Putamen (tissue), 1 donor: Measurements from ENCODE around the gene AOAH.
"Not testable (repeated sequence)": the region's sequence is repeated elsewhere in the genome, so short reads cannot be mapped to it uniquely, and the experiment has no call there.

Source experiments
- DNase-seq: peaks from one replicate; pipeline ENCODE4 v3.0.0-alpha.2; 2016; ENCODE audit warnings: low spot score

The AOAH gene

DNA sequence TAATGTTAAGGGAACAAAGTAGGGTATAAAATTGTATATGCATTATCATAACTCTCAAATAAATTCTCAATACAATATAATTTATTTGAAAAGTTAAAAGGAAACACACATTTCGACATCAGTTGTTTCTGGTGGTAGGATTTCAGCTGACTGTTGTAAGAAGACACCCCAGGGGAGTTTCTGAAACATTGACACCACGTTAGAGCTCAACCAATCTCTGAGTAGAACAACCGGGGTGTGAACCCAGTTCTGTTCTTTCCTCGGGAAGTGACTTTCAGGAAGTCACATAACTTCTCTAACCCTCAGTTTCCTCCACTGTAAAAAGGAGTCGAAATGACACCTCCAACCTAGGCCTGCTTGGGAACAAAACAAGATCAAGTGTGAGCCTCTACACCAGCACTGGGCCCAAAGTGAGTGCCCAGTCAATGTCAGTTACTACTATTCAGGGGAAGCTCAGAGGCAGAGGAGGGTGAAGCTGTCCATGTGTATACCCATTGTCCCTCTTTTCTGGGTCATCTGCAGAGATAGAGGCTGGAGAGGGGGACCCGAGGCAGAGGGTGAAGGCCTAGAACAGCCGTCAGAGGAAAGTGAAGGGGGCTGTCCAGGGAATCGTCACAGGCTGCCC, 67.1 kb downstream of the AOAH start:
- DNase-seq, result no peak

DNA sequence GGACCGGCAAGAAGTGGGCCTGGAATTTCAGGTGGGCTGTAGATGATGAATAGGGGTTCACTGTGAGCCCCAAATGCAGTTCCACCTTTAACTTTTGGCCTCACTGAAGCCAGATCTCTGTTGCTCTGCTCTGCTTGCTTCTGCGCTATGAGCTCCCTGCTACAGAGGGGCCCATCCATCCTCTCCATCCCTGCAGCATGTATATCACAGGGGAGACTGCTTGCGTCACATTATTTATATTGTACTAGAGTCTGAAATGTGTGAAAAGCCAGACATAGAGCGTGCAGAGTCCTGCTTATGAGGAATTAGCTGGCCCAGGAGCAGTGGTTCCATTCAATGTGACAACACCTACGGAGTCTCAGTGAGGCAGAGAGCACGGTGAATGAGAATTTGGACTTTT, 69.9 kb downstream of the AOAH start:
- no peak for DNase-seq

DNA sequence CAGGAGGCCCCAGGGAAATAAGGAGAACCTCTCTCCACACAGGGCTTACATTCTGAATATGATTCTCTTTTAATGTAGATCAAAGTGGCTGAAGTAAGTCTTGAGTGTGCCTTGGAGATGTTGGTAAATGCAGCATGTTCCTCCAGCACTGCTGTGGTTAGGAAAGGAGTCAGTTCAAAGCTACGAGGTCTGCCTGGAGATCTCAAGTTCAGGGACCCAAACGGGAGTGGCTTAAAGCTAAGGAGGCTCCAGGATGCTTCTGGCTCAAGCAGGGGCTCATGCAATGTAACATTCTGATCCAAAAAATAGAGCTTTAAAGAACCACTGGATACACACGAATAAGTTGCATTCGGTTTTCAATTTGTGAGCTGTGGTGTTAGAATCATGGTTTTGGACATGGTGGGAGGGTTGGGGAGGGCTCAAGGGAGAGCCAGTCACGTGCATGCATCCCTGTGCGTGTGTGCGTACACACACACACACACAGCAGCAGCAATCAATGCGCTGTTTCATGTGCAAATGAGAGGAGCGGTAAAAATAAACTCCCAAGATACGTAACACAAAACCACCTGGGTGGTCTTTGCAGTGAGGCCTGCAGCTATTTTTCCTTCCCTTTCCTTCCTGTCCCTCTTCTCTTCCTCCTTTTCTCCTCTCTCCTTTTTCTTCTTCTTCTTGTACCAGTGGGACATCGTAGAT, 70.5 kb downstream of the AOAH start:
- no peak for DNase-seq

DNA sequence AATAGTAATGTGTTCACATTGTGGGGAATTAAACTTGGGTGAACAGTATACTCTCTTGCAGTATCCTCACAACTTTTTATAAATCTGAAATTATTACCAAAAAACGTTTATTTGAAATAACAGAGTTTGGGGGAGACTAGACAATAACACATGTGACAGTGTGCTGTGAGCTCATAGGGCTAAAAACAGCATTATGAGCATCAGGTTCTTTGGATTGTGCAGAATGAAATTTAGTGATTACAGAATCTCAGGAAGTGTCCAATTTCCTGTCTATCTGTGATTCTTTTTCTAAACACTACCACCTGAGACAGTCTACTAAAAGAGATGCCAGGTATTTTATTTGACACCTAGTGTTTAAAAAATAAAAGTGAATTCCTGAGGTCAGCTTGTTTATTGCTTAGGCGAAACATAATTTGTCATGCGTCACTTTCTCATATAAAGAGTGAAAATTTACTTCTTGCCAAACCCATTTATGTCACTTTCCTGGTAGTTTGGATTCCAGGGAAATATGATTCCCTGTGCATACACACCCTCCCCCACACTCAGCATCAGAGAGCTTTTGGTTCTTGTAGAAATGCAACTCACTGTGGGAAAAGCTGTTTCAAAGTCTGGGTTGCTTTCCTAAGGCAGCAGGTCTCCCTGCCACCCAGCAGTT, 71.2 kb downstream of the AOAH start:
- no peak for DNase-seq

DNA sequence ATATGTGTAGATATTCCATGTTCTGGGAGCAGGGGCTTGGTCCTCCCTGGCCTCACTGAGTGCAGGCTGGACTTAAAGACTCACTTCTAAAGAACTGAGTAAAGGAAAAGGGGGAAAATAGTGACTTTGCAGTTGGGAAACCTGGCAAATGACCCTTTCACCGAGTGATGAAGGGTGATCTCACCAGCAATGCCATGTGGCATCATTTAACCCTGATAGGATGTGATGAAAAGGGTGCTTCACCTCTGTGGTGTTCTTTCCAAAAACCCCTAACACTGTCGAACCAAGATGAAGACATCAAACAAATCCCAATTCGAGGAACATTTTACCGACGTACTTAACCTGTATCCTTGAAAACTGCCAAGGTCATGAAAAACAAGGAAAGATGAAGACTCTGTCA, 71.9 kb downstream of the AOAH start:
- DNase-seq, result no peak

DNA sequence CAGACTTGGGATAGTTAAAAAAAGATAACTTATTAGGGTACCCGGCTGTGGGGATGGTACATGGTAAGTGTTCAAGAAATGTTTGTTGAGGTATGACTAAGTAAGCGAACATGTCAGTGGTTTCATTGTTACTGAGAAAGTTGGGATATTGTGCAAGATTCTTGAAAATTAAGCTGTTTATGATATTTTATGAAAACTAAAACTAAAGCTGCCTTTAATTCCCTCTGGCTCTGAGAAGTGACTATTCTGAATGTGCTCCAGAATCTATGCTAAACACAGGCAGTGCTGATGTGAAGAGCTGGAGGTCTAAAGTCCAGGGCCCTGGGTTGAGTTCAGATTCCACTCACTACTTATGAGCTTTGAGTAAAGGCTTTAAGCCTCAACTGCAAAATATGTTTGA, 72.9 kb downstream of the AOAH start:
- no peak for DNase-seq

DNA sequence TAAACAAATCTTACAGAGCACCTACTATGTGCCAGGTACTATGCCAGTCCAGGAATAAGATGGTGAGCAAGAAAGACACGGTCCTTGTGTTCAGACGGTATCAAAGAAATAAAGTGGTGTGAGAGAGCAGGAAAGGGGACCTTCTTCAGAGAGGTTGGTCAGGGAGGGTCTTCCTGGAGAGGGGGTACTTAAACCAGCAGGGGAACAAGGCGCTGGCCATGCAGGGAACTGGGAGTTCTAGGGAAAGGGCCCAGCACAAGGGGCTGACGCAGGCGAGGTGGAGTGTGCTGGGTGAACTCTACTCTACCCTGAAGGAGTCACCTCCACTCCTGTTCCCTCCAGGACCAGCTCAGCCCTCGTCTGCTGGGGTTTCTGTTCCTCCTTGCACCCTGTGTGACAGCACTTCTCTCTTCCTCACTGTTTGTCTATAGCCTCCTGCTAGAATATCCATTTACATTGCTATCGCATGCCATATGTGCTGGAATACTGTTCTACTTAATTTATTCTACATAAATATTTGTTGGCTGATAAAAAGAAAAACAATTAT, 73.5 kb downstream of the AOAH start:
- DNase-seq, result no peak

DNA sequence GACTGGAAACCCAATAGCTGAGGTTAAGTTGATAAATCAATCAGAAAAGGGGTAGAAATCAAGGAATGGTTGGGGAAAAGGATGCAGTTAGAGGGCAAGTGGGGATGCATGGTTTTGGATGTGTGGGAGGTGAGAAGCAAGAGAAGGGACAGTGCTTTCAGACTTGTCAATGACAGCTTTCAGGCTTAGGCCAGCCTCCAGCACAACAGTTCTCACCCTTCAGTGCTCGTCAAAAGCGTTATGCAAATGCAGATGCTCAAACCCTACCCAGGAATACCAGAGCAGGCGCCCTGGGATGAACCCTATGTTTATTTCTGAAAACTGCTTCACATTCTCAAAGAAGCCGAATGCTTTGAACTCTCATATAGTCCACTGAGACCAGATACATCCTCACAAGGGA, 74.0 kb downstream of the AOAH start:
- DNase-seq, result no peak

DNA sequence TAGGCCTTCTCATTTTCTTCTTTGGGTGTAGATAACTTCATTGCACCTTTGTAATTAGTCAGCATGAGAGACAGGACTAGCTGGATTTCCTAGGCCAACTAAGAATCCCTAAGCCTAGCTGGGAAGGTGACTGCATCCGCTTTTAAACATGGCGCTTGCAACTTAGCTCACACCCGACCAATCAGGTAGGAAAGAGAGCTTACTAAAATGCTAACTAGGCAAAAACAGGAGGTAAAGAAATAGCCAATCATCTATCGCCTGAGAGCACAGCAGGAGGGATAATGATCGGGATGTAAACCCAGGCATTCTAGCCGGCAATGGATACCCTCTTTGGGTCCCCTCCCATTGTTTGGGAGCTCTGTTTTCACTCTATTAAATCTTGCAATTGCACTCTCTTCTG, 75.0 kb downstream of the AOAH start:
- DNase-seq, result not testable (repeated sequence)

DNA sequence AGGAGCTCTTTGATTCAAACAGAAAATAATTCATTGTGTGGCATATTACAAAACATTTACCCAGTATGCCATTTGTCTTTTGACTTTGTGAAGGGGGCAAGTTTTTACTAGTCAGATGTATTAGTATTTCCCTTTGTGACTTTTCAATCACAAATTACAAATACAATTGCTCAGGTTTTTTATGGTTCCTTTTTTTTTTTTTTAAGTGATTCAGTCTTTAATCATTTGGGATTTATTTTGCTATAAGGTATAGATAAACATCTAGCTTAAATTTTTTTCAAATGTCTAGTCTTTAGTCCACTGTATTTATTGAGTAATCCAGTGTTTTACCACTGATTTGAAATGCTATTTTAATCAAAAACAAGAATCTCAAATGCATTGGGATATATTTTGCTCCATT, 75.9 kb downstream of the AOAH start:
- no peak for DNase-seq

DNA sequence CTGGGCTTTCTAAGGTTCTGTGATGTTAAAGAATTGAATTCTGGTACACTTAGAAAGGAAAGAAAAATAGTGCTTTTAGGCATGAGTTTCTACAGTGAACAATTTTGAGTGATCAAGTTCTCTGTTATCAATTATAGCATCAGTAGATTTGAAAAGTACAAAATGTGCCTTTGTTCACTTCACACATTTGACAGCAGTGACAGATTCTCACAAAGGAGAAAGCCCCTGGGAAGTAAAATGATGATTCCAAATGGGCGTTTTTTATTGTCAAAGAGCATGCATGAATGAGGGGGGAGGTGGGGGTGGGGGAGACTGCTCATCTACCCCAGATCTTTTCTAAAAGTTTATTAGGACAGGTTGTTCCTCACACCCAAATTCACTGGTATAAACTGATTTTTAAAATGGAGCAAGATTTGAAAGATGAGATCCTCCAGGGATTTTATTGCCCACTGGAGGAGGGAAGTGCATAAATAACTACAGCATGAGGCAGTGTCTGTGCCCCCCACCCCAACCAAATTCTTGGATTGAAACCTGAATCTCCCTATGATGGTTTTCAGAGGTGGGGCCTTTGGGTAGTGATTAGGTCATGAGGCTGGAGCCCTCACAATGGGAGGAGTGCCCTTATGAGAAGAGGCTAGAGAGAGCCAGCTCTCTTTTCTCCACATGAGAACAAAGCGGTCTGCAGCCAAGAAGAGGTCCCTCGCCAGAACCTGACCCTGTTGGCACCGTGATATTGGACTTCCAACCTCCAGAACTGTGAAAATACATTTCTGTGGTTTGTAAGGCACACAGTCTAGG, 79.5 kb downstream of the AOAH start:
- peak; percentile 67 for DNase-seq

DNA sequence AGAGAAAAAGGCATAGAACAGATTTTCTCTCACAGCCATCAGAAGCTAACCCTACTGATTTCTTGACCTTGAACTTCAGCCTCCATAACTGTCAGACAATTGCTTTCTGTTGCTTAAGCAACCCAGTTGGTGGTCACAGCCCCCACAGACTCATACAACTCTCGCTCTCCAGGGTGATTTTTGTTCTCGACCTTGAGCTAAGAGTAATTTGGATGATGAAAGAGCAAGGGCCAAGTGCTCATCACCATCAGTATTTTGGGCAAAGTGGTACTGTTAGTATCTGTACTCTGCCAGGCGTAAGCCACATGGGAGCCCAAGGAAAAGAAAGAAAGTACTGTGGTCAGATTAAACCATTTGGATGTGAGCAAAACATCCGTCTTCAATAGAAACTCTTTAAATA, 81.9 kb downstream of the AOAH start:
- DNase-seq, result no peak

DNA sequence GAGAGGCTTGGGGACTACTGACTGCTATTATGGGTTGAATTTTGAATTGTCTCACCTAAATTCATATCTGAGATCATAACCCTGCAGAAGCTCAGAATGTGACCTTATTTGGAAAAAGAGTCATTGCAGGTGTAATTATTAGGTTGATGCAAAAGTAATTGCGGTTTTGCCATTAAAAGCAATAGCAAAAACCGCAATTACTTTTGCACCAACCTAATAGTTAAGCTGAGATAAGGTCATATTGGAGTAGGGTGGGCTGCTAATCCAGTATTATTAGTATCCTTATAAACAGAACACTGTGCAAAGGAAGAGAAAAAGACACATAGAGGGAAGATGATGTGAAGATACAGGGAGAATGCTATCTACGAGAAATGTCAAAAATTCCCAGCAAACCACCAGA, 82.3 kb downstream of the AOAH start:
- DNase-seq, result no peak

DNA sequence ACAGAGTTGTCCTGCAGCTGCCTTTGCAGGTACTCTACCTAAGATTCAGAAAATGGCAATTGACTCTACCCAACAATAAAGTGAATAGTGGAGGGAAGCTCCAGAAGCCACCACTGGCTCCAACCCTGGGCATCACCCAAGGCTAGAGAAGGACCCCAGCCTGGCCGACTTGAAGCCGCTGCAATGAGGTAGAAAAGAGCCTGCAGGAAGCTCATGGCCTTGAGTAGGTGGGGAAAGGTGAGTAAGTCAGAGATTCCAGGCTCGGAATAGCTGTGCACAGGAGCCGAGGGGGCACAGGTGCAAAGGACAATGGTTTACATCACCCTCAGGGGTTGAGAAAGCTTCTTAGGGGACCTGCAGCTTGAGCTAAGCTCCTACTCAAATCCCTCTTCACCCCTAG, 83.6 kb downstream of the AOAH start:
- no peak for DNase-seq

DNA sequence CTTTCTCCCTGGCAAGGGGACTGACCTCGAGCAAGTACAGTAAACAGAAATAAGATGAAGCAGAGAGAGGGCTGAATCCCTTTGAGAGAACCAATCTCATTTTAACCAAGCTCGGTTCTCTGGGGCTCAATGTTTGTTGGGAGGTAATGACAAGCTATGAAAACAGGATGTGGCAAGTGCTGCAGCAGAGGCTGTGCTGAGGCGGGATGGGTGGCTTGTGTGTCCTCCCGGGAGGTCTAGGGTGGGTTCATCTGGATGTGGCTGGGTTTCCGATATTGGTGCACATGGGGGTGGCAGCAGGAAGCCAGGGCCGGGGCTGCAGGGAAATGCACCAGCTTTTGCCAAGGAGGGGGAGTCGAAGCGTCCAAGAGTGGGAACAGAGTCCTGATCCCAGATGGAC, 84.5 kb downstream of the AOAH start:
- no peak for DNase-seq

DNA sequence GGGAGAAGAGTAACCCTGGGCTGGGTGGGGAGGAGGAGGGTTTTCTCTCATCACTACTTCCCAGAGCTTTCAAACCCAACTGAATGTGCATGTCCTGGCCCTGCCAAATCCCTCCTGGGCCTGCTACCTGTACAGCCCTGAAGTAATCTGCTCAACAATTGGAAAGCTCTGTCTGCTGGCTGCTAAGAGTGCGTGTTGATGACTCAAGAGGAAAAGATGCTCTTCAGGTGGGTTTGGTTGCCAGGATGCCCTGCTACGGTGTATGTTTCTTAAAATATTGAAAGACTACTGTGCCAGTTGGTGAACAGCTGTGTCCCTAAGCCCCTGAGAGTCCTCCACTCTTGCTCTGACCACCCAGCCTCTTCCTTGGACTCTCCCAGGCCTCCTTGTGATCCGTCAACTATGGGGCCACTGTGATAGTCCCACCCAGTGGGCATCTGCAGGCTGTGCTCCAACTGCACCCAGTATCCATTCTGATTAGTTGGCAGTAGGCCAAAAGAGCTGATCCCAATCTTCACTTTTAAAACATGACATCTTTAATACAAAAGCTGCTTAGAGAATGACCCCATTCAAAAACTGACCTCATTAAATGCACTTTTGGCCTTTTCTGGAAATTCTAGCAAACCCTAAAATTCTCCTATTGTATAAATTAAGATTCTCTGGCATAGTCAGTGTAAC, 85.6 kb downstream of the AOAH start:
- DNase-seq, result no peak

DNA sequence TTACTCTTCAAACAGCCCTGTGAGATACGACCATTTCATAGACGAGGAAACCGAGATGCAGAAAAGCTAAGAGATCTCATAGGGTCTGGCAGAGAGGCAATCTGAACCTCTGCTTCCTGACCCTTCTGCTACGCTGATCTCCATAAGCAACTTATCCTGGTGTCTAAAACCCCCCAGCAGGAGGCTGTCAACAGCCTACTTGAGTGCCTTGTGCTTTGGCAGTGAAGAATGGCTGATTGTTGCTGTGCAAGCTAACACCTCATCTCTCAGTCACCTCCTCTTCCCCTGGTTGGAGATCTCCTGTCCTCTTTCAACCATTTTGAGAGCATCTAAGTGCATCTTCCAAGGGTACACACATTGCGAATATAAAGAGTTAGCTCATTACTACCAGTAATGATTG, 86.2 kb downstream of the AOAH start:
- no peak for DNase-seq

DNA sequence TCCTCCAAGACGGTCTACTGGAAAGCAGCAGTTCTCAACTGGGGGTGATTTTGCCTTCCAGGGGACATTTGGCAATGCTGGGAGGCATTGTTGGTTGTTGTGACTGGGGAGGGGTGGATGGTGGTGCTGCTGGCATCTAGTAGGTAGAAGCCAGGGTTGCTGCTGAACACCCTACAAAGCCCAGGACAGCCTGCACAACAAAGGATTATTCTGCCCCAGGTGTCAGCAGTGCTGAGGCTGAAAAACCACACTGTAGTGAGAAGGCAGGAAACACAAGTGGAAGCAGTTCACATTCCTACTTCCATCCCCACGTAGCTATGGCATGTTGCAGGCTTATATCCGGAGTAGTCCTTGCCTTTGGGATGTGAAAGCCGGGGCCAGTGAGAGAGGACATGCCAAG, 86.9 kb downstream of the AOAH start:
- DNase-seq, result no peak

DNA sequence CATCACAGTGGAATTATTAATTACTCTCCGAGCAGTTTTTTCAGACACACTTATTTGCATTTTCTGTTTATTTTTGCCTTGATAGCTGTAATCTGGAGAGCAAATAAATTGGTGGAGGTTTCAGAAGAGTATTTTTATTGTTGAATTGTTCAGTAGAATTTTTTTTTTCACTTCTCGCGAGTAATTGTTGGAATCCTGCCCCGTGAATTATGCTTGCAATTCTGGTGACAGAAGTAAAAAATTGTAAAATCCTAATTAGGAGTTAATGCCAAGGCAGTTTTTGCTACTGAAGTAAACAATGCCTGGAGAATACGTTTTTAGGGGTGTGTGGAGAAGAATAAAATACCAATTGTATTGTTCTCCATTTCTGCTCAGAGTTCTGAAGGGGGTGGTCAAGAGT, 88.2 kb downstream of the AOAH start:
- DNase-seq, result no peak

DNA sequence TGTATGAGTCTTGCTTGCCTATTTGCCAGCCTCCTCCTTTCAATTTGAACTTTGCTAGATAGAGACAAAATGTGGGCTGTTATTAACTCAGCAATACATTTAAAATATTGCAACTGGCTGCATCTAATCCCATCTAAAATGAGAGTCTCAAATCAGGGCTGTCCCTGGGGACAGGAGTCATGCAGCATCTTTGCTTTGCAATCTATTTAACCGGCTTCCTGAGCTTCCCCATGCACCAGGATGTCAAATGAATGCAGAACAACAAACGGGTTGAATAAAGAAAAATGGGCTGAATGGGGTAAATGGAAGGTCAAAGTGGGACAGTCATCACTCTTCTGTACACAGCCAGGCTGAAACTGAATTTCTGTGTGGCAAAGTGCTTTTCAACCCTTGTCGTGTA, 89.2 kb downstream of the AOAH start:
- no peak for DNase-seq

DNA sequence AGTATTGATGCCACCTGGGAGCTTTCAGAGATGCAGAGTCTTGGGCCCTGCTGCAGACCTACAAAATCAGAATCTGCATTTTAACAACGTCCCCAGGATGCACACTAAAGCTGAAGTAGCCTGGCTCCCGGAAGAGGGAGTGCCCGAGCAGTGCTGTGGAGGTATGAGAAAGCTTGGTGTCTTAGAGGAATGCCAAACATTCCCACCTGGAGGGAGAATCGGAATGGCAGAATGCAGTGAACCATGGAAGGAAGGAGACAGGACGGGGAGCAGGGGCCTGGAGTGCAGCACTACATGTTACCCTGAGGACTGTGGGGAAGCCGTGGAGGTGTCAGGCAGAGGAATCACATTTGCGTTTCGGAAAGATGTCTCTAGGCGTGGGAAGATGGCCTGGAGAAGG, 90.9 kb downstream of the AOAH start:
- no peak for DNase-seq

DNA sequence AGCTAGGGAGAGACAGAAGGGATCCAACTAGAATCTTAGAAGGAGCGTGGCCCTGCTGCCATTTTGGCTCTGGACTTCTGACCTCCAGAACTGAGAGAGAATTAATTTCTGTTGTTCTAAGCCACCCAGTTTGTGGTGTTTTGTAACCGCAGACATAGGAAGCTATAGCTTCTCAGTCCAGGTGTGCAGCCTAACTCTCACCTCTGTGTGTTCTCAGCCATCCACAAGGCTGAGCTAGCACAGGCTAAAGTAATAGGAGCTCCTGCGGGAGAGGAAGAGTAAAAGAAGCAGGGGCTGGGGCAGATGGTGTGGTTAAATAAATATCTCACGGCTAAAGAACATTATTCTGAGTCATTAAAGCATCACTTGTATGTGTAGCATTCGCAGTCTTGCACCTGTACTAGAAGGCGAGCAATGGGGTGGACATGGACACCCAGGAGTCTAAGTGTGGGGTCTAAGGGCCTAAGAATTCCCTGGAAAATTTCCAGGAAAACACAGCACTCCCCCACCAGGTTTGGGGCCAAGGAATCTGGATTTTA, 94.1 kb downstream of the AOAH start:
- DNase-seq, result no peak
